DMS153 treated with DMSO at 0.1 percent for 48 hours (cell line): ENCODE measurements around the gene JSRP1.

Experiments
- DNase-seq: peaks from one replicate; lab custom pipeline; 2025; ENCODE audit not compliant: unreplicated experiment; lab: John Stamatoyannopoulos, UW

Gene JSRP1

DNA sequence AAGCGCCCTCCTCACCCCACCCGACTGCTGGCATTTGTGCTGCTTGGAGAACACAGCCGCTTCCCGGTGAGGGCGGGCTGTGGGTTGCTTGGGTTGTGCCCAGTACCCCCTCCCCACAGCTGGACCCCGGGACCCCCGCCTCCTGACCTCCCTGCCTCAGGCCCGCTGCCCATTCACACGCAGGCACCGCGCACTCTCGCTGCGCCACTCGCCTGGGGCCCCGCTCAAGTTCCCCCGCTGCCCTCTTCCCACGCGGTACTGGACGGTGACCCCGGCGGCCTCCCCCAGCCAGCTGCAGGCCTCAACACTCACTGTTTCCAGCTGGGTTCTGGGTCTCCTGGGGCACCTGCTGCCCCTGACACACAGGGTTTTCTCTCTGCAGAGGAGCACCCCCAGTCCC lies 36.5 kb downstream of the JSRP1 start:
- DNase-seq, result no peak

DNA sequence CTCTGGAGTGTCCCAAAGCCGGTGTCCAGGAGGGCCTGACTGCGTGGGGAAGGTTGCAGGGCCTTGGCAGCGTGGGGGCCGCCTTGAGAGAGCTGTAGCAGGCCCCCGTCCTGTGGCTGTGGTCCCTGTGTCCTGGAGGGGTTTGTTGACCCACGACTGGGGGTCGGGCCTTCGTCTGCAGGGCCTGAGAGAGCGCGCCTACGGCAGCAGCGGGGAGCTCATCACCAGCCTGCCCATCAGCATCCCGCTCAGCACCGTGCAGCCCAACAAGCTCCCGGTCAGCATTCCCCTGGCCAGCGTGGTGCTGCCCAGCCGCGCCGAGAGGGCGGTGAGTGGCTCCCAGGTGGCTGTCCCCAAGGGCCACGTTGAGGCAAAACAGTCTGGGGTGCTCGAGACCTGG lies 38.6 kb downstream of the JSRP1 start:
- DNase-seq, result no peak

DNA sequence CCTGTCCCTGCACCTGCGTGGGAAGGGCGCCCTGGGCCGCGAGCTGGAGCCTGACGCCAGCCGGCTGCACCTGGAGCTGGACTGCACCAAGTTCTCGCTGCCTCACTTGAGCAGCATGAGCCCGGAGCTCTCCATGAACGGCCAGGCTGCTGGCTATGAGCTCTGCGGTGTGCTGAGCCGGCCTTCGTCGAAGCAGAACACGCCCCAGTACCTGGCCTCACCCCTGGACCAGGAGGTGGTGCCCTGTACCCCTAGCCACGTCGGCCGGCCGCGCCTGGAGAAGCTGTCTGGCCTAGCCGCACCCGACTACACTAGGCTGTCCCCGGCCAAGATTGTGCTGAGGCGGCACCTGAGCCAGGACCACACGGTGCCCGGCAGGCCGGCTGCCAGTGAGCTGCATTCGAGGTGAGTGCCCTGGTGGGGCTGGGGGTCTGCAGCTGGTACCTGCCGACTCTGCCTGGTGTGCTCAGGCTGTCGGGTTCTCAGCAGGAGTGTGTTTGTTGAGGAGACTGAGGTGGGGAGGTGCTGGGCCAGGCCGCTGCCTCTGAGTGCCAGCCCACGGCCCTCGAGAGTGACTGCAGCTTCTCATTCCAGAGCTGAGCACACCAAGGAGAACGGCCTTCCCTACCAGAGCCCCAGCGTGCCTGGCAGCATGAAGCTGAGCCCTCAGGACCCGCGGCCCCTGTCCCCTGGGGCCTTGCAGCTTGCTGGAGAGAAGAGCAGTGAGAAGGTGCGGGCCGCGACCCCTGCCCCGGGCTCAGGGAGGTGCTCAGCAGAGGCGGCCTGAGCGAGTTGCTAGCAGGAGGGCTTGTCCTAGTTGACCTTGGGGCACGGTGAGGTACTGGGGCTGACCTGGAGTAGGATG lies 39.6 kb downstream of the JSRP1 start:
- DNase-seq, result no peak

DNA sequence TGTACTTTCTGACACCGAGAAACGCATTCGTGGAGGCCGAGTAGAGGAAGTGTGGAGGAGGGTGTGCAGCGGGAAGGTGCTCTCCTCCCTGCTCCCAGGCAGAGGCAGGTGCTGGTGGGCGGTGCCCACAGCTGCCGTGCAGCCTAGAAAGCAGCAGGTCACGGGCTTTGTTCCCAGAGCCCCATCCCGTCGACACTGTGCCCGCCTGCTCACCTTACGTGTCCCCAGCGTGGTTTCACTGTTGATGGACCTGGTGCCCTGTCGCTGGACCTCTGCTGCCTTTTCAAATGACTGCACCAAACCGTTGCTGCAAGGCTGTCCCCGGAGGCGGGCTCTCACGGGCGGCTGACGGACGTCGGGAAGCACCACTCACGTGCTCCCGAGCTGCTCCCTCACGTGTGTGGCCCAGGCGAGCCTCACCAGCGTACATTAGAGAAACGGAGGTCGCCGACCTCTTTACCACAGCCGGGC lies 40.9 kb downstream of the JSRP1 start:
- DNase-seq, result no peak

DNA sequence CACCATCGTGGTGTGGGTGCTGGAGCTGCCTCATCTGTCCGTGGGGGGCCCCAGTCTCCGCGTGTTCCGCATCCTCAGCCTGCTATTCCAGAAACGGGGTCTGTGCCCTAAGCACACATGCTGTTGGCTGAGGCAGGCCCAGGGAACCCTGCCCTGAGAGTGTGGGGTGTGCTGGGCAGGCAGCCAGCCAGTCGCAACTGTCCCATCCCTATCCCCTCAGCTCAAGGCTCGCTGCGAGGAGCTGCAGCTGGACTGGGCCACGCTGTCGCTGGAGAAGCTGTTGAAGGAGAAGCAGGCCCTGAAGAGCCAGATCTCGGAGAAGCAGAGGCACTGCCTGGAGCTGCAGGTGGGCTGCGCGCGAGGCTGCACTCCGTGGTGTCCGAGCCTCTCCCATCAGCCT lies 42.0 kb downstream of the JSRP1 start:
- no peak for DNase-seq

DNA sequence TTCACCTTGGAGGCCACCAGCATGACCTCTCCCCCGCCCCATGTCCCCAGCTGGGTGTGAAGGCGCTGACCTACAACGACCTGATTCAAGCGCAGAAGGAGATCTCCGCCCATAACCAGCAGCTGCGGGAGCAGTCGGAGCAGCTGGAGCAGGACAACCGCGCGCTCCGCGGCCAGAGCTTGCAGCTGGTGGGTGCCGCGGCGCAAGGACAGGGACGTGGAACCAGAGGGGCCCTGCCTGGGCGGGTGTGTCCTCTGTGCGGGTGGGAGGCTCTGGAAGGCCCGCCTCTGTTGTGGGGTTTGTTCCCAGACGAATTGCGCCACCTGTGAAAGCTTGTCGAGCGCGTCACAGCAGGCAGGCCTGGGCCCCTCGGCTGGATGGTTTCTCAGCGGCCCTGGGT lies 42.4 kb downstream of the JSRP1 start:
- DNase-seq, result no peak

DNA sequence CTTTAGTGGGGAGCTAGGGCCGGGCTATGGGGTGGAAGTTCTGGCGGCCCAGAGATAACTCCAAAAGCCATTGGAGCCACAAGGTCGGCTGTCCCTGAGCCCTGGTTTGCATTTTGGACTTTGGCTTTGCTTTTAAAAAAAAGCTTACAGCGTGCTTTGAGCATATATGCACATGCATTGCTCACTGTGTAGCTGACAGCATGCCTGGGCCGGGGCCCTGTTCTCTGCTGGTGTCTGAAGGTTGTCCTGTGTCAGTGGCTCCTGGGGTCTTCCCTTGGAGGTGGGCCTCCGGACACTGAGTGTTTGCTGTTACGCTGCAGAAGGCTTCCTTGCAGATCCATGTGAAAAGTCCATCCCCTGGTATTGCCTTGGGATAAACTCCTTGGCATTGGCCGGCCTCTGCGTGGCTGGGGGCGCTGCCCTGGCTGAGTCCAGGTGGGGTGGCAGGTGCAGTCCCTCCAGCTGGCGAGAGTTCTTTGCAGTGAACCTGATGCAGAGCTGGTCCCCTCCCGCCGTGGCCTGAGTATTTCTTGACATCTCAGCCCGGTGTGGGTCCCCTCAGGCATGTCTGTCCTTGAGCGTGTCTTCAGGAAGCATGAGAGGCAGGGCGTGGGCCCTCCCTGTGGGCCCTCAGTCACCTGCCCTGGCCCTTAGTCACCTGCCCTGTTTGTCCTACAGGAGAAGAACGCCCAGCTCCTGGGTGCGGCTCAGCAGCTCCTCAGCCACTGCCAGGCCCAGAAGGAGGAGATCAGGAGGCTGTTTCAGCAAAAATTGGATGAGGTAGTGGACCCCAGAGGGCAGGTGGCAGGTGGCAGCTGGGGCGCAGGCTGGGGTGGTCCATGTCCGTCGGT lies 43.1 kb downstream of the JSRP1 start:
- no peak for DNase-seq

DNA sequence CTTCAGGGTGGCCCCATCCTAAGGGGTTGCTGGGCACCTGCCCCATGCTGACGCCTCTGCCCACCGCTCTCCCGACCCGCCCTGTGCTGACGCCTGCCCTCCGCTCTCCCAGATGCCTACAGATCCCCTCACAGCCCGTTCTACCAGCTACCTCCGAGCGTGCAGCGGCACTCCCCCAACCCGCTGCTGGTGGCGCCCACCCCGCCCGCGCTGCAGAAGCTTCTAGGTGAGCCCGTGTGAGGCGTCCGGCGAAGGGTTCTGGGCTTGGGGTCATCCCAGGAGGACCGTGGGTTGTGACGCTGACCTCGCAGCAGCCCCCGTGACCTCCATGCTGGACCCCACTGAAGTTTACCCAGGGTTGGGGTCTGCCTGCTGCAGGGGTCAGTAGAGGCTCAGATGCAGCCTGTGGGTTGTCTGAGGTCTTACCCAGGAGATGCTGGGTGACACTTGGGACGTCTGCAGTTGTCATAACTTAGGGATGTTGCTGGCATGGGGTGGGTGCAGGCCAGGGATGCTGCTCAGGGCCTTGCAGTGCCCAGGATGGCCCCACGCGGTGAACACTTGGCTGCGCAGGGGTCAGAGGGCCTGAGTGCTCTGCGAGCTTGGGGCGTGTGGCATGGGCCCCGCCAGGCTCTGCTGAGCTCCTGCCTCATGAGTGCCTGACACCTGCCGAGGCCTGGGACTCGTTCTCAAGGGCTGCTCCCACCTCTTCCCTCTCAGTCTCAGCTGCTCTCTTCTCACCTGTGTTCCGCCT lies 45.1 kb downstream of the JSRP1 start:
- DNase-seq, result no peak

DNA sequence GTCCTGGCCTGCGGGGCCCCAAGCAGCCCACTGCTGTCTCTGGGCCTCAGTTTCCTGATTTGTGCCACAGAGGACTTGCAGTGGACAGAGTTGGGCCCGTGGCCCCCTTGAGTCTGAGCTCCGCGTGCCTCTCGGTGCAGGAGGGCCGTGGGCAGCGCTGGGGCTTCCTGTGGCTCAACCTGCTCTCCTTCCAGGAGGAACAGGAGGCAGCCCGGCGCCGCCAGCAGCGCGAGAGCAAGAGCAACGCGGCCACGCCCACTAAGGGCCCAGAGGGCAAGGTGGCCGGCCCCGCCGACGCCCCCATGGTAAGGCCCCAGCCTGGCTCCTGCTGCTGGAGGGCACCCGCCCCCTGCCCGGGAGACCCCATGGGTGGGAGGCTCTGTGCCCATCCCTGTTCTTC lies 46.0 kb downstream of the JSRP1 start:
- DNase-seq, result no peak

DNA sequence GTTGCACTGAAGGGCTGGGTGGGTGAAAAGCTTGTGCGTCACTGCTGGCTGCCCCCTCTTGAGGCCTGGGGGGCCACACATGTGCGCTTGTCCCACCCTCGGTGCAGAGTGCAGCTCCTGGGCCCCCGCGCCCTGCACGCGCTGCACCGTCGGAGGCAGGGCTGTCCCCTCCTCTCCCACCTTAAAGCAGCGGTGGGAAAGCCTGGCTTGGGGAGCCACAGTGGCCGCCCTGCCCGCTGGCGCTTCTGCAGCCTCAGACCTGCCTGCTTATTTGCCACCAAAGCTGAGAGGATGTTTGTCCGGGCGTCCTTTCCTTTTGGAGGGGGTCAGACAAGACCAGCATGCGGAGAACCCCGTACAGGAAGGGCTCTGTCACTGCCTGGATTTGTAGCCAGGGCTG lies 46.8 kb downstream of the JSRP1 start:
- DNase-seq, result no peak

DNA sequence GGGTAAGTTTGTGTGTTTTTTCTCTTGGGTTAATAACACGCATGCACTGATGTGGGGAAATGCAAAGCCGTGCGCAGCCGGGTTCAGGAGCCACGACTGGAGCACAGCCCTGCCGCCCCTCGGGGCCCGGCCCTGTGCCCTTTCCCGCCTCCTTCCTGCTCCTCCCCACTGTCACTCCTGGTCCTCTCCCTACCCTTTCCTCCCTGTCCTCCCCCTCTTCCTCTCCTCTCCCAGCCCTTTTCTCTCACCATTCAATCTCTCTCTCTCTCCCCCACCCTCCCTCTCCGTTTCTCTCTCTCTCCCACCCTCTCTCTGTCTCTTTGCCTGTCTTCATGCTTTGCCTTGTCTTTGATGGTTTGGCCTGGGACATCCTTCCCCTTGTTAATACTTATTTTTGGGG lies 47.2 kb downstream of the JSRP1 start:
- DNase-seq, result no peak

DNA sequence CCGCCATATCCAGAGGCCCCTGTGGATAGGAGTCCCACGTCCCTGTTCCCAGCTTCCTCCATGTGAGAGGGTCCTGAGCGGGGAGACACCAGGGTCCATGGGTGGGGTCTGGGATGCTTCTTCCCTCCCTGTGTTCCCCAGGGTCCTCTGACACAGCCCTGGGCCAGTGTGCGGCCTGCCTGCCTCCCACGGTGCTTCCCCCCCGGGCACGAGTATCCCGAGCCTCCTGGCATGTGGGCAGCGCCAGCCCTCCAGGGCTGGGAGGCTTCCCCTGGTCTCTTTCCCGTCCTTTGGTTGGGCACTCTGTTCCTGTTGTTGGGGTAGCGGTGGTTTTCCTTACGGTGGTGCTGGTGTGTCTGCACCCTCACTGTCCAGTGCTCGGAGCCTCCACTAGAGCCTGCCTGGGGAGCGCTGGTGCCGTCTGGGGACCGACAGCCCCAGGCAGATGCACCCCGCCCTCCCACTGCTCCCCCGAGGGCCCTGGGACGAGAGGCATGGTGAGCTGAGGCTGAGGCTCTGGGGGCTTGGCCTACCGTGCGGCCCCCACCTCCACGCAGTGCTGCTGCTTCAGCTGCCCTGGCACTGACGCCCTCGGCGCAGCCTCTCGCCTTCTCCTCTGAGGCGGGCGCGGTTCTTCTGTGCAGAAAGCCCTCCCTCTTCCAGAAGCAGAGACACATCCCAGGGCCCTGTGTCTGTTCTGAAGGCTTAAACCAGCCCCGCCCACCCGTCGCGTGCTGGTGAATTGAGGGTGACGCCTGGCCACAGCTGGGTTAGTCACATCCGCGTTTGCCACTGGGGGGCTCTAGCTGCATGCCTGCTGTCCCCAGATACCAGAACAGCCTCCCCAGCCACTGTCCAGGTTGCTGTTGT lies 48.0 kb downstream of the JSRP1 start:
- DNase-seq, result no peak

DNA sequence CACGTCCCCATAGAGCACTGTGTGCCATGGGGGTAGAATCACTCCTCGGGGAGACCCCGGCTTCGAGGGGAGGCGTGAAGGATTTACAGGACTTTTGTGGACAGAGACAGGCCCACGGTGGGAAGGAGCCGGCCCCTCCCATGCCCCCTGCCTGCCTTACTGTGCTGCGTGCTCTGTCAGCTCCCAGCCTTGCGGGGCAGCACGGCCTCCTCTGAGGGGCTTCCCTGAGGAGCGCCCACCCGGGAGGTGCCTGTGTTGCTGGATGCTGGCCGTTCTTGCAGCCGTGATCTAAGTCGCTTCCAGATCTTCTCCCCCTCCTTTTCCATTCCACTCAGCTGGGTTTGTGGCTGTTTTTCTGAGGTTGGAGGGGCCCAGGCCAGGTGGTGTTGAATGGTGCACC lies 49.2 kb downstream of the JSRP1 start:
- DNase-seq, result no peak

DNA sequence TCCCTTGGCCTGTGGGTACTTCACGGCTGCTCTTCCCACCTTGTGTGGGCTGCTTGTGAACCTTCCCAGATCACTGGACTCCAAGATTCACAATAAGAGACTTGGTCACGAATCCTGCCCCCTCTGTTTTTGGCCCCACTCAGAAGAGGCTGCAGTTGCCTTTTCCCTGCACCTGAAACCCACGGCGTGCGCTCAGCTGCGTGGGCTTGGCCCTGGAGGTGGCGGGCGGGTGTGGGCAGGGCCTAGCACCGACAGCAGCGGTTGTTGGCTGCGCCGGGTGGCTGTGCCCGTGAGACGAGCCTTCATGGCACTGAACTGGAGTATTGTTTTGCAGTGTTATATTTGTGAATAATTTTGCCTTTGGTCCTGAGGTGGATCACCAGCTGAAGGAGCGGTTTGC lies 53.9 kb downstream of the JSRP1 start:
- DNase-seq, result no peak
